ENCODE measurements around the gene PCBP4.

- no peak for TF ChIP-seq SUZ12 (IDR thresholded peaks at IDR 0.05; ENCODE audit: extremely low read depth, insufficient read depth, insufficient read length)
- TF ChIP-seq YY1 (IDR thresholded peaks at IDR 0.05; ENCODE audit: insufficient read depth, insufficient read length), result no peak
Observed at GRCh38 chr3:51974277-51974962, 7.2 kb upstream of the PCBP4 start.
